GM06990 (cell line): ENCODE results near the gene ANAPC4.

Experiments used
- DNase-seq: peaks from one replicate; pipeline ENCODE4 v3.0.0-alpha.2; 2011; ENCODE audit not compliant: insufficient read length; ENCODE audit errors: extremely low read depth
- H3K27me3 ChIP-seq: replicated peaks from 2 replicates; pipeline ENCODE4 v1.6.0; 2011; ENCODE audit warnings: low read length; ENCODE audit not compliant: control insufficient read depth, insufficient read depth
- H3K36me3 ChIP-seq: 2 replicates; pipeline ENCODE4 v1.5.1; 2011; ENCODE audit warnings: low read length; ENCODE audit not compliant: control insufficient read depth, insufficient read depth
- H3K4me3 ChIP-seq: replicated peaks from 2 replicates; pipeline ENCODE4 v1.5.1; 2011; ENCODE audit warnings: low read depth, mild to moderate bottlenecking, control low read depth, low read length
- CTCF ChIP-seq: IDR thresholded peaks from 2 replicates; pipeline ENCODE4 v1.5.1; 2011; ENCODE audit warnings: low read length, control low read depth, mild to moderate bottlenecking, inconsistent platforms; ENCODE audit not compliant: insufficient read depth, poor library complexity, severe bottlenecking

The ANAPC4 gene

DNA sequence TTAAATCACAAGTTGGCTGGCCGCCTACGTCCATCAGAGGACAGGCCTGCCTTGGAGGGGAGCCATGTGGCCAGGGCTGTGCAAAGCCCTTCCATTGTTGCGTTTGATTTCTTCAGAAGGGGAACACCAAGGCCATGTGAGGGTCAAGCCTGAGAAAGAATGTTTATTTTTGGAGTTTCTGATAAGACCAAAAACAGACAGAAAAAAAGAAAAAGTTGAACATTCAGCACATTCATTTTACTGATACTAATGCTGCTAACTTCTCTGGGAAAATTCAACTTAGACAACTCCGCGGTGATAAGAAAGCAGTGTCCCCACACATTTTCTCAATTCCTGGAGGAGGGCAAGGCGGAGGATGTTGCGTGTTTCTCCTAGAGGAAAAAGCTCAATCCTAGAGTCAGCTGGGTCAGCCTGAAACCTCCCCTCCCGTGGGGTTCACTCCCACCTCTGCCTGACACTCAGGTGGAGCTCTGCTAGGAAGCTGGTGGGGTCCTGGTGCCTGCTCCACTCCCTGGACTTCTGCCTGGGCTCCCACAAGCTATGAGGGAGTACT, 63.5 kb downstream of the ANAPC4 start:
- Histone ChIP-seq H3K36me3 (no peaks in the 10 kb centered on the region), H3K4me3 (no peak overlapping the region), H3K27me3 (no peaks in the 10 kb centered on the region)
- TF ChIP-seq CTCF = no peak
- DNase-seq = no peak

DNA sequence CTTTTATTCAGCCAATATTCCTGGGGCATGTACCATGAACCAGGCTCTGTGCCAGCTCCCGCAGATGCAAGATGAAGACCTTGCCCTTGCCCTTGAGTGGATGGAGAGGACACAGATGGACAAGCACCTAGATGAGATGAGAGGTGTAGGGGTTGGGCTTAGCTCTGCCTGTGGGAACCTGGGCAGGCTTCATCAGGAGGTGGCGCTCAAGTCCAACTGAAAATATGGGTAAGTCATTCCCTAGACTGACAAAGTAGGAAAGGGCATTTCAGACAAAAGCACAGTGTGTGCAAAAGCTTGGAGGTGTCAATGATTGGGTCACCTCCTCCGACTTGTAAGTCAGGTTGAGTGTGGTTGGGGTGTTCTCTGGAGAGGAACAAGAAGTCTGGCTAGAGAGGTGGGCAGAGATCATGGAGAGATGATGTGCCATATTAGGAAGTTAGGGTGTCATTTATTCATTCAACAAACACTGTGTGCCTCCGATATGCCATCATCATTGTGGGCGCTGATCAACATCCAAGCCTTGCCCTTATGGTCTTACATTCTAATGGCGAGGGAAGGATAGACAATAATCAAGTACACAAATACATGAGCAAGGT, 64.6 kb downstream of the ANAPC4 start:
- no peak for DNase-seq
- Histone ChIP-seq H3K27me3 (no peaks in the 10 kb centered on the region), H3K36me3 (no peaks in the 10 kb centered on the region), H3K4me3 (no peak overlapping the region)
- peak; percentile 69 for TF ChIP-seq CTCF

GRCh38 chr4:25442863-25443307, 65.8 kb downstream of the ANAPC4 start:
- H3K4me3 ChIP-seq = no peak overlapping the region
- no peaks in the 10 kb centered on the region for H3K27me3 ChIP-seq
- TF ChIP-seq CTCF = no peak
- no peak for DNase-seq
- no peaks in the 10 kb centered on the region for H3K36me3 ChIP-seq

DNA sequence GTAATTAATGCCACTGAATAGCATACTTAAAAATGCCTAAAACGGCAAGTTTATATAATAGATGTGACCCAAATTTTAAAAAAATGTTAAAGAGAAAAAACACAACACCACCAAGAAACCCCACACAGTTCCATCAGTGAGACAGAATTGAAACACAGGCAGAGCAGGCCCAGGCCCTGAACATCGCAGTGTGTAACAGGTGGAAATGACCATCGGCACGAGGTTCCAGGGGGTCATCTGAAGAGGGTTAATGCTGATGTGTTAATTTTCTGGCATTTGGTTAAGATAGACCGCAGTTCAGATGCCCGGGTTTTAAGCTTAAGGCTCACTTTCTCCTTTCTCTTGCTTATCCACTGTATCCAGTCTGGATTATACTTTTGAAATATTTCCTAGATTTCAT, 66.8 kb downstream of the ANAPC4 start:
- Histone ChIP-seq H3K4me3 (no peak overlapping the region), H3K36me3 (no peaks in the 10 kb centered on the region), H3K27me3 (no peaks in the 10 kb centered on the region)
- no peak for DNase-seq
- TF ChIP-seq CTCF = no peak

- no peak for TF ChIP-seq CTCF
- H3K36me3 ChIP-seq = no peaks in the 10 kb centered on the region
- H3K27me3 ChIP-seq = no peaks in the 10 kb centered on the region
- no peak overlapping the region for H3K4me3 ChIP-seq
- DNase-seq = no peak
Observed at GRCh38 chr4:25446611-25447010, 69.5 kb downstream of the ANAPC4 start.
